ENCODE results near the gene NDUFB2.
"Not testable (repeated sequence)": the region's sequence is repeated elsewhere in the genome, so short reads cannot be mapped to it uniquely, and the experiment has no call there.

Gene NDUFB2

DNA sequence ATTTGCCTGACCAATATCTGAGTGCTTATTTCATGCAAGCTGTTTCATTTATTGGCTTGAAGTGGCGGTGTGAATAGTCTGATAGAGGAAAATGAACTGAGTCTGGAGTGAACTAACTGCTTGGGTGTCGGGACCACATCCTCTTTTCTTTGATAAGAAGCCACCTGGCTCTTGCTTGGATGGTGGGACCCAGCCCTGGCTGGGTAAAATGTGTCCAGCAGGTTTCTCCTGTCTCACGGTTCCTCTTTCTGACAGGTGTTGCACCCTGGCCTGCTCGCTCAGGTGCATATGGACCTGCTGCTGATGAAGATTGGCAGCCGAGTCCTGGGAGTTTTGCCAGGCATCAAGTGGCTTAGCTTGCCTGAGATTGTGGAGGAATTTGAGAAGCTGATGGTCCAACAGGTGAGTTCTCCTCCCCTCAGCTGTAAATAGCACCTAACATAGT is 22.1 kb upstream of the NDUFB2 start:
- no peaks in the 10 kb centered on the region for H3K9me3 ChIP-seq (ENCODE audit: severe bottlenecking)
- no peak overlapping the region for H3K27ac ChIP-seq
- DNase-seq = no peak
- TF ChIP-seq, protein P1, sequence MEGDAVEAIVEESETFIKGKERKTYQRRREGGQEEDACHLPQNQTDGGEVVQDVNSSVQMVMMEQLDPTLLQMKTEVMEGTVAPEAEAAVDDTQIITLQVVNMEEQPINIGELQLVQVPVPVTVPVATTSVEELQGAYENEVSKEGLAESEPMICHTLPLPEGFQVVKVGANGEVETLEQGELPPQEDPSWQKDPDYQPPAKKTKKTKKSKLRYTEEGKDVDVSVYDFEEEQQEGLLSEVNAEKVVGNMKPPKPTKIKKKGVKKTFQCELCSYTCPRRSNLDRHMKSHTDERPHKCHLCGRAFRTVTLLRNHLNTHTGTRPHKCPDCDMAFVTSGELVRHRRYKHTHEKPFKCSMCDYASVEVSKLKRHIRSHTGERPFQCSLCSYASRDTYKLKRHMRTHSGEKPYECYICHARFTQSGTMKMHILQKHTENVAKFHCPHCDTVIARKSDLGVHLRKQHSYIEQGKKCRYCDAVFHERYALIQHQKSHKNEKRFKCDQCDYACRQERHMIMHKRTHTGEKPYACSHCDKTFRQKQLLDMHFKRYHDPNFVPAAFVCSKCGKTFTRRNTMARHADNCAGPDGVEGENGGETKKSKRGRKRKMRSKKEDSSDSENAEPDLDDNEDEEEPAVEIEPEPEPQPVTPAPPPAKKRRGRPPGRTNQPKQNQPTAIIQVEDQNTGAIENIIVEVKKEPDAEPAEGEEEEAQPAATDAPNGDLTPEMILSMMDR (IDR thresholded peaks at IDR 0.05; ENCODE audit: low read depth, low read length) = no peak
- no peak overlapping the region for H3K4me3 ChIP-seq (ENCODE audit: low read depth, low read length)
- no peaks in the 10 kb centered on the region for H3K27me3 ChIP-seq (ENCODE audit: insufficient read depth, low read depth, severe bottlenecking)
- peaks cover 25% of the 10 kb centered on the region for H3K36me3 ChIP-seq

DNA sequence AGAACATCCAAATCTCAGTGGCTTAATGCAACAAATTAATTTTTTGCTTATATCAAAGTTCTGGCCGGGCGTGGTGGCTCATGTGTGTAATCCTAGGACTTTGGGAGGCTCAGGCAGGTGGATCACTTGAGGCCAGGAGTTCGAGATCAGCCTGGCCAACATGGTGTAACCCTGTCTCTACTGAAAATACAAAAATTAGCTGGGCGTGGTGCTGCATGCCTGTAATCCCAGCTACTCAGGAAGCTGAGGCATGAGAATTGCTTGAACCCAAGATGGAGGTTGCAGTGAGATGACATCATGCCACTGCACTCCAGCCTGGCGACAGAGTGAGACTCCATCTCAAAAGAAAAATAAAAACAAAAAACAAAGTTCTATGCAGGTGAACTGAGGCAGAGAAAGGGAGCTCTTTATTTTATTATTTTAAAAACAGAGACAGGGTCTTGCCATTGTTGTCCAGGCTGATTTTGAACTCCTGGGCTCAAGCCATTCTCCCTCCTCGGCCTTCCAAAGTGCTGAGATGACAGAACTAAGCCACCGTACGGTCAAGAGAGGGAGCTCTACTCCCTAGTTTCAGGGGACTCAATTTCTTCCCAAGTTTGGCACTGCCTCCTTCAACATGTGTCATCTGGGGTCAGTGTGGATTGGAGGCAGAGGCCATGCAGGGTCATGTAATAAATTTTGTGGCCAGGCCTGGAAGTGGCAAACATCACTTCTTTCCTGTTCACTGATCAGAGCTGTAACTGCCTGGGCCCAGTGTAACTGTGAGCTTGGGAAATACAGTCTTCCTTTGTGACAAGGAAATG is 21.4 kb upstream of the NDUFB2 start:
- Histone ChIP-seq H3K9me3 (ENCODE audit: severe bottlenecking) (no peaks in the 10 kb centered on the region), H3K36me3 (peaks cover 30% of the 10 kb centered on the region), H3K4me3 (ENCODE audit: low read depth, low read length) (no peak overlapping the region), H3K27me3 (ENCODE audit: insufficient read depth, low read depth, severe bottlenecking) (no peaks in the 10 kb centered on the region), H3K27ac (no peak overlapping the region)
- TF ChIP-seq, protein P1 (IDR thresholded peaks at IDR 0.05; ENCODE audit: low read depth, low read length) = peak; percentile 72
- peak; percentile 59 for DNase-seq

DNA sequence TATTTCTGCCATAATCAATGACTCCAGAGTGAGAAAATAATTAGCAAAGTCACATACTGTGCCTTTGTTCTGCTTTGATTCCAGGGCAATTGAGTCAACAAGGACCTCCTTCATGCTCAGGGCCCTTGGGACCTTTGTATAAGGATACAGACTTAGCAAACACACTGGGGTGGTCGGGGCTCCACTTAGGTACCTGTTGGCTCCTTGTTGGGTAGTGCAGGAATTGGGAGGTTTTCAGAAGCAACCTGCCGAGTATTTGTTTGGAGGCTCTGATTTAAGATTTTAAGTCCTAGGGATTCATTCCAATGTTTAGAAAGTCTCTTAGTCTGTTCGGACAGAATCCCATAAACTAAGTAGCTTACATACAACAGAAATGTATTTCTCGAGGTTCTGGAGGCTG is 20.8 kb upstream of the NDUFB2 start:
- H3K36me3 ChIP-seq = peaks cover 35% of the 10 kb centered on the region
- no peak for DNase-seq
- H3K27ac ChIP-seq = no peak overlapping the region
- no peak overlapping the region for H3K4me3 ChIP-seq (ENCODE audit: low read depth, low read length)
- H3K27me3 ChIP-seq (ENCODE audit: insufficient read depth, low read depth, severe bottlenecking) = no peaks in the 10 kb centered on the region
- H3K9me3 ChIP-seq (ENCODE audit: severe bottlenecking) = no peaks in the 10 kb centered on the region
- TF ChIP-seq, protein P1 (IDR thresholded peaks at IDR 0.05; ENCODE audit: low read depth, low read length) = no peak

DNA sequence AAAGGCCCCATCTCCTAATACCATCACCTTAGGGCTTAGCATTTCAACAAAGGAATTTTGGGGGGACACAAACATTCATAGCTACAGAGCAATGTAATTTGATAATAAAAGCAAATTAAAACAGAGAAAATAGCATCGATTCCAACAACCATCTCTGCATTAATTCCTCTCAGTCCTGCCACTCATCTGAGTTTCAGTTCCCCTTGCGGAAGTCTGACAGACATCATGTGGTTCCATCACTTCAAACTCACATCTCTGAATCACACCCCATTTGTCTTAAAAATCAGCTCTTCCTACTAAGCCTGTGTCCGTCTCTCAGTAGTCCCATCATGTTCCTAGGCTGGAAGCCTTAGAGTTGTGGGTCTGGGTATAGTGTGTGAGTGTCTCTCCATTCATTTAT is 20.2 kb upstream of the NDUFB2 start:
- H3K9me3 ChIP-seq (ENCODE audit: severe bottlenecking) = no peaks in the 10 kb centered on the region
- no peak for DNase-seq
- H3K27ac ChIP-seq = no peak overlapping the region
- H3K36me3 ChIP-seq = peaks cover 38% of the 10 kb centered on the region
- TF ChIP-seq, protein P1 (IDR thresholded peaks at IDR 0.05; ENCODE audit: low read depth, low read length) = no peak
- no peak overlapping the region for H3K4me3 ChIP-seq (ENCODE audit: low read depth, low read length)
- H3K27me3 ChIP-seq (ENCODE audit: insufficient read depth, low read depth, severe bottlenecking) = no peaks in the 10 kb centered on the region

DNA sequence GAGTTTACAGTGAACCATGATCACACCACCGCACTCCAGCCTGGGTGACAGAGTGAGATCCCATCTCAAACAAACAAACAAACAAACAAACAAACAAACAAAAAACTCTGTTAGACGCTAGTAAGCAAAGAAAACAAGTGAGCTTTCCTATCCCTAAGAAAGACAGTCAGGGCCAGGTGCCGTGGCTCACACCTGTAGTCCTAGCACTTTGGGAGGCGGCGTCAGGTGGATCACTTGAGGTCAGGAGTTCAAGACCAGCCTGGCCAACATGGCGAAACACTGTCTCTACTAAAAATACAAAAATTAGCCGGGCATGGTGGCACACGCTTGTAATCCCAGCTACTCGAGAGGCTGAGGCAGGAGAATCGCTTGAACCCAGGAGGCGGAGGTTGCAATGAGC is 19.6 kb upstream of the NDUFB2 start:
- not testable (repeated sequence) for H3K27me3 ChIP-seq (ENCODE audit: insufficient read depth, low read depth, severe bottlenecking); H3K4me3 ChIP-seq (ENCODE audit: low read depth, low read length); H3K27ac ChIP-seq; DNase-seq; H3K9me3 ChIP-seq (ENCODE audit: severe bottlenecking)
- peaks cover 45% of the 10 kb centered on the region for H3K36me3 ChIP-seq

DNA sequence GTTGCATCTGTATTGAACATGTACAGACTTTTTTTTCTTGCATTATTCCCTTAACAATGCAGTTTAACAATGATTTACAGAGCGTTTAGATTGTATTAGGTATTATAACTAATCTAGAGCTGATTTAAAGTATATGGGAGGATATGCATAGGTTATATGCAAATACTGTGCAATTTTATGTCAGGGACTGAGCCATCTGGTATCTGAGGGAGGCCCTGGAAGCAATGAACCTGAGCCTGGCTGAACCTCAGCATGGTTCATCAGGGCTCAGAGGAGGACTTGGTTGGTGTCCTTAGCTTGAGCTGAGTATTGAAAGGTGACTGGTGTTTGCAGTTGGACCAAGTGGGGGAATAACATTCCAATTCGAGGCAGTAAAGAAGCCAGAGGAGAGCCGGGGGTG is 19.0 kb upstream of the NDUFB2 start:
- Histone ChIP-seq H3K36me3 (peaks cover 48% of the 10 kb centered on the region), H3K4me3 (ENCODE audit: low read depth, low read length) (no peak overlapping the region), H3K27ac (no peak overlapping the region), H3K27me3 (ENCODE audit: insufficient read depth, low read depth, severe bottlenecking) (no peaks in the 10 kb centered on the region), H3K9me3 (ENCODE audit: severe bottlenecking) (no peaks in the 10 kb centered on the region)
- DNase-seq = no peak
- TF ChIP-seq, protein P1 (IDR thresholded peaks at IDR 0.05; ENCODE audit: low read depth, low read length) = no peak
